ENCODE data around the gene EIF4B. TPM values are rescaled to one million over a fixed set of nuclear protein-coding genes. Genes with fewer than 3 reads are reported as not detected.

The EIF4B gene
- total RNA-seq, 8 experiments from 2014 or later, result 367 to 585 (median 537) TPM

GRCh38 chr12:53073881-53074280, 67.6 kb downstream of the EIF4B start:
- Histone ChIP-seq H3K4me3 (no peak overlapping the region), H3K4me1 (replicated peaks in 1 of 2) (peaks cover 9 to 13% of the 10 kb centered on the region in 2 donors), H3K27ac (no peak overlapping the region)
- no peak for ATAC-seq (replicated peaks in 6 of 8)
- in situ Hi-C loops (cut with MboI; ENCODE audit: low pct_unique_long_range_greater_than_20kb in 2 of 9, low sequenced_read_pairs in 9 of 9, unreplicated experiment in 9 of 9), result no loop called here
- WGBS, 10 experiments, result 82 to 95% (median 90%) methylated on average over 3 to 6 of the region's 6 CpGs; no CpG with 5 or more reads in 5 of the 10 experiments

- no peak overlapping the region for H3K4me3 ChIP-seq
- H3K4me1 ChIP-seq (replicated peaks in 1 of 2), result peaks cover 9 to 13% of the 10 kb centered on the region in 2 donors
- WGBS, 10 experiments, result 63 to 100% (median 96%) methylated on average over 1 to 7 of the region's 11 CpGs; no CpG with 5 or more reads in 1 of the 10 experiments
- ATAC-seq (replicated peaks in 6 of 8), result no peak
- in situ Hi-C loops (cut with MboI; ENCODE audit: low pct_unique_long_range_greater_than_20kb in 2 of 9, low sequenced_read_pairs in 9 of 9, unreplicated experiment in 9 of 9), result no loop called here
- H3K27ac ChIP-seq, result no peak overlapping the region
These were observed 68.2 kb downstream of the EIF4B start for GRCh38 chr12:53074283-53074998.

- ATAC-seq (replicated peaks in 6 of 8), result no peak
- peaks cover 11 to 15% of the 10 kb centered on the region in 2 donors for H3K4me1 ChIP-seq (replicated peaks in 1 of 2)
- H3K4me3 ChIP-seq, result no peak overlapping the region
- in situ Hi-C loops (cut with MboI; ENCODE audit: low pct_unique_long_range_greater_than_20kb in 2 of 9, low sequenced_read_pairs in 9 of 9, unreplicated experiment in 9 of 9), result no loop called here
- no peak overlapping the region for H3K27ac ChIP-seq
- 67 to 100% (median 93%) methylated on average over 1 to 3 of the region's 3 CpGs; no CpG with 5 or more reads in 1 of the 10 experiments for WGBS, 10 experiments
These were observed 68.7 kb downstream of the EIF4B start for GRCh38 chr12:53074999-53075370.

GRCh38 chr12:53076461-53076860, 70.2 kb downstream of the EIF4B start:
- Histone ChIP-seq H3K27ac (no peak overlapping the region), H3K4me3 (no peak overlapping the region), H3K4me1 (replicated peaks in 1 of 2) (peaks cover 13 to 19% of the 10 kb centered on the region in 2 donors)
- WGBS, 10 experiments, result 100% methylated on average over 1 to 2 of the region's 3 CpGs; no CpG with 5 or more reads in 5 of the 10 experiments
- in situ Hi-C loops (cut with MboI; ENCODE audit: low pct_unique_long_range_greater_than_20kb in 2 of 9, low sequenced_read_pairs in 9 of 9, unreplicated experiment in 9 of 9), result no loop called here
- ATAC-seq (replicated peaks in 6 of 8), result no peak

- no peak overlapping the region for H3K27ac ChIP-seq
- in situ Hi-C loops (cut with MboI; ENCODE audit: low pct_unique_long_range_greater_than_20kb in 2 of 9, low sequenced_read_pairs in 9 of 9, unreplicated experiment in 9 of 9), result no loop called here
- peaks cover 13 to 19% of the 10 kb centered on the region in 2 donors for H3K4me1 ChIP-seq (replicated peaks in 1 of 2)
- H3K4me3 ChIP-seq, result no peak overlapping the region
- no peak for ATAC-seq (replicated peaks in 6 of 8)
- 83 to 100% (median 95%) methylated on average over 1 to 8 of the region's 8 CpGs; no CpG with 5 or more reads in 1 of the 10 experiments for WGBS, 10 experiments
These were observed 70.8 kb downstream of the EIF4B start for GRCh38 chr12:53077030-53077429.

- in situ Hi-C loops (cut with MboI; ENCODE audit: low pct_unique_long_range_greater_than_20kb in 2 of 9, low sequenced_read_pairs in 9 of 9, unreplicated experiment in 9 of 9), result no loop called here
- 0 to 83% (median 7%) methylated on average over 1 to 8 of the region's 25 CpGs; no CpG with 5 or more reads in 2 of the 10 experiments for WGBS, 10 experiments
- ATAC-seq (replicated peaks in 6 of 8), result peak in 3 of 8 experiments; percentile 10 to 70 (median 64)
These were observed 72.4 kb downstream of the EIF4B start for GRCh38 chr12:53078425-53079225.

GRCh38 chr12:53079226-53080117, 73.2 kb downstream of the EIF4B start, which contains the start of gene SPRYD3:
Gene SPRYD3 (minus strand): TSS chr12:53079390. CDS start chr12:53079333, 57 bp downstream.
- Histone ChIP-seq H3K4me3 (peak within 1 kb of the TSS; percentile 48 to 57 (median 55)), H3K4me1 (replicated peaks in 1 of 2) (peaks cover 13 to 14% of the 10 kb centered on the region in 2 donors), H3K27ac (peak within 1 kb of the TSS; percentile 94 to 96)
- 0 to 23% (median 6%) methylated on average over 1 to 20 of the region's 67 CpGs; no CpG with 5 or more reads in 2 of the 10 experiments for WGBS, 10 experiments
- in situ Hi-C loops (cut with MboI; ENCODE audit: low pct_unique_long_range_greater_than_20kb in 2 of 9, low sequenced_read_pairs in 9 of 9, unreplicated experiment in 9 of 9), result no loop called here
- ATAC-seq (replicated peaks in 6 of 8), result peak; percentile 93 to 98 (median 96)

More at GRCh38 chr12:53078425-53079225, 72.4 kb downstream of the EIF4B start:
- H3K27ac ChIP-seq, result peak overlapping the region; percentile 82 to 96
- H3K4me3 ChIP-seq, result peak overlapping the region; percentile 48 to 57 (median 55)
- H3K4me1 ChIP-seq (replicated peaks in 1 of 2), result peaks cover 13 to 14% of the 10 kb centered on the region in 2 donors

- WGBS, 10 experiments, result 17 to 89% (median 56%) methylated on average over 1 to 2 of the region's 2 CpGs
- peaks cover 11 to 14% of the 10 kb centered on the region in 2 donors for H3K4me1 ChIP-seq (replicated peaks in 1 of 2)
- no peak for ATAC-seq (replicated peaks in 6 of 8)
- no peak overlapping the region for H3K4me3 ChIP-seq
- no peak overlapping the region for H3K27ac ChIP-seq
- in situ Hi-C loops (cut with MboI; ENCODE audit: low pct_unique_long_range_greater_than_20kb in 2 of 9, low sequenced_read_pairs in 9 of 9, unreplicated experiment in 9 of 9), result no loop called here
These were observed 76.5 kb downstream of the EIF4B start for GRCh38 chr12:53082637-53083175.

GRCh38 chr12:53086361-53086760, 80.1 kb downstream of the EIF4B start:
- ATAC-seq (replicated peaks in 6 of 8), result no peak
- no peak overlapping the region for H3K4me3 ChIP-seq
- no peak overlapping the region for H3K27ac ChIP-seq
- H3K4me1 ChIP-seq (replicated peaks in 1 of 2), result no peaks in the 10 kb centered on the region
- in situ Hi-C loops (cut with MboI; ENCODE audit: low pct_unique_long_range_greater_than_20kb in 2 of 9, low sequenced_read_pairs in 9 of 9, unreplicated experiment in 9 of 9), result no loop called here
- WGBS, 10 experiments, result 14 to 100% (median 93%) methylated on average over 1 to 3 of the region's 3 CpGs; no CpG with 5 or more reads in 4 of the 10 experiments

- in situ Hi-C loops (cut with MboI; ENCODE audit: low pct_unique_long_range_greater_than_20kb in 2 of 9, low sequenced_read_pairs in 9 of 9, unreplicated experiment in 9 of 9), result no loop called here
- no peaks in the 10 kb centered on the region for H3K4me1 ChIP-seq (replicated peaks in 1 of 2)
- no peak overlapping the region for H3K4me3 ChIP-seq
- ATAC-seq (replicated peaks in 6 of 8), result no peak
- no peak overlapping the region for H3K27ac ChIP-seq
- WGBS, 10 experiments, result 68 to 100% (median 85%) methylated on average over 1 to 6 of the region's 6 CpGs
These were observed 83.8 kb downstream of the EIF4B start for GRCh38 chr12:53090105-53090504.

- 0 to 50% (median 33%) methylated on average over 1 to 2 of the region's 2 CpGs; no CpG with 5 or more reads in 2 of the 10 experiments for WGBS, 10 experiments
- no peak overlapping the region for H3K4me3 ChIP-seq
- no peak for ATAC-seq (replicated peaks in 6 of 8)
- H3K4me1 ChIP-seq (replicated peaks in 1 of 2), result no peaks in the 10 kb centered on the region
- in situ Hi-C loops (cut with MboI; ENCODE audit: low pct_unique_long_range_greater_than_20kb in 2 of 9, low sequenced_read_pairs in 9 of 9, unreplicated experiment in 9 of 9), result no loop called here
- no peak overlapping the region for H3K27ac ChIP-seq
These were observed 84.3 kb downstream of the EIF4B start for GRCh38 chr12:53090554-53090953.

- 60 to 90% (median 80%) methylated on average over 1 to 5 of the region's 6 CpGs; no CpG with 5 or more reads in 2 of the 10 experiments for WGBS, 10 experiments
- no peak for ATAC-seq (replicated peaks in 6 of 8)
- H3K27ac ChIP-seq, result no peak overlapping the region
- in situ Hi-C loops (cut with MboI; ENCODE audit: low pct_unique_long_range_greater_than_20kb in 2 of 9, low sequenced_read_pairs in 9 of 9, unreplicated experiment in 9 of 9), result no loop called here
- H3K4me1 ChIP-seq (replicated peaks in 1 of 2), result peaks cover 0 to 1% of the 10 kb centered on the region in 2 donors
- H3K4me3 ChIP-seq, result no peak overlapping the region
These were observed 85.5 kb downstream of the EIF4B start for GRCh38 chr12:53091756-53092155.

Data from motor neuron (in vitro differentiated cells).